Stimulated activated effector memory CD8-positive, alpha-beta T cell treated with anti-CD3 and anti-CD28 coated beads, Interleukin-12 subunit alpha, Interleukin-12 subunit beta, amount 100 ng/mL, for 72 hours (primary cell): ENCODE data around the gene OR8G1.

ENCODE experiments used
- ATAC-seq: fragments of 150-1000 bp; cut with Tn5 transposase; 2 replicates; pipeline ENCODE4 v1.10.0; 2021
- DNase-seq, 2 donors: peaks; one replicate each; pipeline ENCODE4 v3.0.0; 2021 to 2022; ENCODE audit warnings: low spot score in 2 of 2
- H3K27ac Mint-ChIP-seq: one replicate; pipeline ENCODE4 v1.8.0; 2022; ENCODE audit warnings: mild to moderate bottlenecking, mixed read lengths
- H3K36me3 Mint-ChIP-seq: one replicate; pipeline ENCODE4 v1.8.0; 2022; ENCODE audit warnings: mild to moderate bottlenecking, mixed read lengths
- H3K4me1 Mint-ChIP-seq: one replicate; pipeline ENCODE4 v1.8.0; 2022; ENCODE audit warnings: mixed read lengths
- H3K4me3 Mint-ChIP-seq: one replicate; pipeline ENCODE4 v1.8.0; 2022; ENCODE audit warnings: mild to moderate bottlenecking, mixed read lengths
- H3K9me3 Mint-ChIP-seq: one replicate; pipeline ENCODE4 v1.8.0; 2022; ENCODE audit warnings: mixed read lengths

Gene OR8G1

GRCh38 chr11:124285610-124286344 lies 44.9 kb downstream of the OR8G1 start:
- H3K4me3 Mint-ChIP-seq, result no peak overlapping the region
- ATAC-seq, result no peak
- H3K27ac Mint-ChIP-seq, result no peak overlapping the region
- no peaks in the 10 kb centered on the region for H3K4me1 Mint-ChIP-seq
- H3K36me3 Mint-ChIP-seq, result no peaks in the 10 kb centered on the region
- no peak for DNase-seq
- peaks cover 9% of the 10 kb centered on the region for H3K9me3 Mint-ChIP-seq

- H3K4me1 Mint-ChIP-seq, result no peaks in the 10 kb centered on the region
- ATAC-seq (no peak), DNase-seq (no peak)
- no peak overlapping the region for H3K4me3 Mint-ChIP-seq
- no peak overlapping the region for H3K27ac Mint-ChIP-seq
- peaks cover 4% of the 10 kb centered on the region for H3K9me3 Mint-ChIP-seq
- H3K36me3 Mint-ChIP-seq, result no peaks in the 10 kb centered on the region
These were observed 53.8 kb downstream of the OR8G1 start for GRCh38 chr11:124294687-124295086.

- no peak overlapping the region for H3K27ac Mint-ChIP-seq
- DNase-seq, result no peak
- H3K4me3 Mint-ChIP-seq, result no peak overlapping the region
- no peaks in the 10 kb centered on the region for H3K4me1 Mint-ChIP-seq
- peaks cover 4% of the 10 kb centered on the region for H3K9me3 Mint-ChIP-seq
- no peak for ATAC-seq
- no peaks in the 10 kb centered on the region for H3K36me3 Mint-ChIP-seq
These were observed 55.1 kb downstream of the OR8G1 start for GRCh38 chr11:124296016-124296415.

GRCh38 chr11:124297921-124298320 lies 57.0 kb downstream of the OR8G1 start:
- Mint-ChIP-seq H3K27ac (no peak overlapping the region), H3K36me3 (no peaks in the 10 kb centered on the region), H3K4me3 (no peak overlapping the region)

GRCh38 chr11:124301548-124301947 lies 60.7 kb downstream of the OR8G1 start:
- DNase-seq (no peak), ATAC-seq (no peak)
- no peaks in the 10 kb centered on the region for H3K36me3 Mint-ChIP-seq

More at GRCh38 chr11:124297921-124298320, 57.0 kb downstream of the OR8G1 start:
- DNase-seq, result no peak
- no peaks in the 10 kb centered on the region for H3K9me3 Mint-ChIP-seq
- ATAC-seq, result no peak
- H3K4me1 Mint-ChIP-seq, result no peaks in the 10 kb centered on the region

GRCh38 chr11:124302347-124303125 lies 61.6 kb downstream of the OR8G1 start:
- ATAC-seq (no peak), DNase-seq (no peak)
- no peaks in the 10 kb centered on the region for H3K36me3 Mint-ChIP-seq
- H3K27ac Mint-ChIP-seq, result no peak overlapping the region
- H3K4me3 Mint-ChIP-seq, result no peak overlapping the region
- H3K4me1 Mint-ChIP-seq, result no peaks in the 10 kb centered on the region
- H3K9me3 Mint-ChIP-seq, result no peaks in the 10 kb centered on the region

More at GRCh38 chr11:124301548-124301947, 60.7 kb downstream of the OR8G1 start:
- Mint-ChIP-seq H3K9me3 (no peaks in the 10 kb centered on the region), H3K4me1 (no peaks in the 10 kb centered on the region), H3K4me3 (no peak overlapping the region), H3K27ac (no peak overlapping the region)
